HFFc6 (cell line): ENCODE results near the gene PIK3CA. TPM values are rescaled to one million over a fixed set of nuclear protein-coding genes. Genes with fewer than 3 reads are reported as not detected.

Experiments
- DNase-seq: peaks from one replicate; pipeline ENCODE4 v3.0.0-alpha.2; 2018
- H3K27ac Mint-ChIP-seq: 2 replicates; pipeline ENCODE4 v1.8.0; 2020; ENCODE audit warnings: mild to moderate bottlenecking, mixed read lengths
- H3K27me3 Mint-ChIP-seq: 2 replicates; pipeline ENCODE4 v1.8.0; 2021; ENCODE audit warnings: mild to moderate bottlenecking, moderate library complexity, mixed read lengths; ENCODE audit not compliant: insufficient read depth
- H3K36me3 Mint-ChIP-seq: 2 replicates; pipeline ENCODE4 v1.8.0; 2021; ENCODE audit warnings: low read depth, mixed read lengths
- H3K4me1 Mint-ChIP-seq: 2 replicates; pipeline ENCODE4 v1.8.0; 2020; ENCODE audit warnings: low read depth, mixed read lengths
- H3K4me3 Mint-ChIP-seq: 2 replicates; pipeline ENCODE4 v1.8.0; 2020; ENCODE audit warnings: mild to moderate bottlenecking, moderate library complexity, mixed read lengths
- H3K9me3 Mint-ChIP-seq: 2 replicates; pipeline ENCODE4 v1.8.0; 2020; ENCODE audit warnings: mild to moderate bottlenecking, mixed read lengths
- CTCF ChIP-seq: fragments of 200-600 bp; sonication (generic); IDR thresholded peaks from 2 replicates; pipeline ENCODE4 v1.5.0; 2021; ENCODE audit warnings: antibody characterized with exemption, mild to moderate bottlenecking
- total RNA-seq, 6 experiments: library from RNA; stranded (reverse); fragmentation: NEBNext Ultra II Directional; extraction: Animal tissue kit (Norgen Biotek cat#: 25700); gene quantifications; 2 replicates in 1 of 6; 3 replicates in 5 of 6; pipeline ENCODE4 v1.2.3, GENCODE V29; 2021

PIK3CA gene
- total RNA-seq, 6 experiments from 2014 or later, result 16.1 to 21.2 (median 19.7) TPM

- H3K27ac Mint-ChIP-seq, result no peak overlapping the region
- no peak for DNase-seq
- no peak overlapping the region for H3K4me3 Mint-ChIP-seq
- TF ChIP-seq CTCF, result no peak
- H3K36me3 Mint-ChIP-seq, result no peaks in the 10 kb centered on the region
- no peaks in the 10 kb centered on the region for H3K27me3 Mint-ChIP-seq
- peaks cover 16% of the 10 kb centered on the region for H3K4me1 Mint-ChIP-seq
- no peaks in the 10 kb centered on the region for H3K9me3 Mint-ChIP-seq
These were observed 31.1 kb downstream of the PIK3CA start for GRCh38 chr3:179179256-179179655.

- peak; percentile 4 for DNase-seq
- Mint-ChIP-seq H3K9me3 (no peaks in the 10 kb centered on the region), H3K27me3 (no peaks in the 10 kb centered on the region), H3K4me1 (peaks cover 8% of the 10 kb centered on the region), H3K4me3 (no peak overlapping the region), H3K27ac (no peak overlapping the region), H3K36me3 (no peaks in the 10 kb centered on the region)
- TF ChIP-seq CTCF, result no peak
These were observed 32.0 kb downstream of the PIK3CA start for GRCh38 chr3:179179979-179180759.

- TF ChIP-seq CTCF, result no peak
- H3K4me3 Mint-ChIP-seq, result no peak overlapping the region
- H3K4me1 Mint-ChIP-seq, result no peaks in the 10 kb centered on the region
- peak; percentile 17 for DNase-seq
- H3K9me3 Mint-ChIP-seq, result no peaks in the 10 kb centered on the region
- no peaks in the 10 kb centered on the region for H3K27me3 Mint-ChIP-seq
- H3K27ac Mint-ChIP-seq, result peak overlapping the region; percentile 65; the same call in 1 of the 2 replicates
- no peaks in the 10 kb centered on the region for H3K36me3 Mint-ChIP-seq
These were observed 32.9 kb downstream of the PIK3CA start for GRCh38 chr3:179181021-179181472.

- no peaks in the 10 kb centered on the region for H3K9me3 Mint-ChIP-seq
- TF ChIP-seq CTCF, result no peak
- peak overlapping the region; percentile 40; the same call in 1 of the 2 replicates for H3K27ac Mint-ChIP-seq
- DNase-seq, result peak; percentile 33
- H3K27me3 Mint-ChIP-seq, result no peaks in the 10 kb centered on the region
- H3K36me3 Mint-ChIP-seq, result no peaks in the 10 kb centered on the region
- H3K4me1 Mint-ChIP-seq, result no peaks in the 10 kb centered on the region
- H3K4me3 Mint-ChIP-seq, result peak overlapping the region; percentile 16; the same call in 1 of the 2 replicates
These were observed 33.9 kb downstream of the PIK3CA start for GRCh38 chr3:179181993-179182551.

GRCh38 chr3:179182902-179183301 is 34.7 kb downstream of the PIK3CA start:
- Mint-ChIP-seq H3K4me1 (no peaks in the 10 kb centered on the region), H3K4me3 (no peak overlapping the region), H3K27ac (no peak overlapping the region), H3K27me3 (no peaks in the 10 kb centered on the region), H3K9me3 (no peaks in the 10 kb centered on the region), H3K36me3 (no peaks in the 10 kb centered on the region)
- no peak for DNase-seq
- no peak for TF ChIP-seq CTCF
